GM10248 (cell line): Measurements from ENCODE around the gene CYTH2.
A peak's percentile ranks its signal among the peaks of the same experiment; 100 is the strongest.

Source experiments
- CTCF ChIA-PET: fragments of 300-600 bp; sonication (Branson Sonifier 250); formaldehyde crosslinking; extraction: SDS; loops from one replicate; lab custom pipeline; 2021; ENCODE audit warnings: antibody characterized with exemption; lab: Yijun Ruan, JAX
- POLR2A ChIA-PET: fragments of 350-650 bp; sonication (Branson Sonifier 250); formaldehyde crosslinking; extraction: SDS; loops from one replicate; lab custom pipeline; 2020; ENCODE audit warnings: antibody characterized with exemption; lab: Yijun Ruan, JAX
- DNase-seq: peaks from one replicate; pipeline ENCODE4 v3.0.0; 2012; ENCODE audit errors: extremely low spot score
- TF ChIP-seq, protein P1 (sequence below): IDR thresholded peaks from 2 replicates; pipeline ENCODE4 v1.5.1; 2012; ENCODE audit warnings: mild to moderate bottlenecking, low read depth; ENCODE audit errors: extremely low read depth, missing control alignments, control extremely low read depth

The CYTH2 gene

DNA sequence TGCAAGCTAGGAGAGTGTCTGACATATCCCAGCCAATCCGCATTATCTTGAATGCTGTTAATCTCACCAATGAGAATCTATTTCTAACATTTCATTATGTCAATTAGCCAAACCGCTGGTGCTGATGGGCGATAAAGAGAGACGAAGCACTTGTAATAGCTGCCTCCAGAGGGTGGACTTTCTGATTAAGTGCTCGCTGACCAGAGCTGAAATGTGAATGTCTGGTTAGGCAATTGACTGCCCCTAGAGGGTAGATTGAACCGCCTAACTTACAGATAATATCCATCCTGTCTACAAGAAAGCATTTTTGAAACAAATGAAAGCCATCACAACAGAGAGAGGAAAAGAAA, 23.9 kb upstream of the CYTH2 start:
- TF ChIP-seq, protein P1, sequence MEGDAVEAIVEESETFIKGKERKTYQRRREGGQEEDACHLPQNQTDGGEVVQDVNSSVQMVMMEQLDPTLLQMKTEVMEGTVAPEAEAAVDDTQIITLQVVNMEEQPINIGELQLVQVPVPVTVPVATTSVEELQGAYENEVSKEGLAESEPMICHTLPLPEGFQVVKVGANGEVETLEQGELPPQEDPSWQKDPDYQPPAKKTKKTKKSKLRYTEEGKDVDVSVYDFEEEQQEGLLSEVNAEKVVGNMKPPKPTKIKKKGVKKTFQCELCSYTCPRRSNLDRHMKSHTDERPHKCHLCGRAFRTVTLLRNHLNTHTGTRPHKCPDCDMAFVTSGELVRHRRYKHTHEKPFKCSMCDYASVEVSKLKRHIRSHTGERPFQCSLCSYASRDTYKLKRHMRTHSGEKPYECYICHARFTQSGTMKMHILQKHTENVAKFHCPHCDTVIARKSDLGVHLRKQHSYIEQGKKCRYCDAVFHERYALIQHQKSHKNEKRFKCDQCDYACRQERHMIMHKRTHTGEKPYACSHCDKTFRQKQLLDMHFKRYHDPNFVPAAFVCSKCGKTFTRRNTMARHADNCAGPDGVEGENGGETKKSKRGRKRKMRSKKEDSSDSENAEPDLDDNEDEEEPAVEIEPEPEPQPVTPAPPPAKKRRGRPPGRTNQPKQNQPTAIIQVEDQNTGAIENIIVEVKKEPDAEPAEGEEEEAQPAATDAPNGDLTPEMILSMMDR = peak; percentile 12
- DNase-seq = peak; percentile 57
- CTCF ChIA-PET = interaction anchor here (1.2 to 1.6 kb wide), 4 partner anchors 14 to 139 kb away, joined by 3 to 4 read pairs (median 3); no protein-coding TSS in a partner anchor
- POLR2A ChIA-PET = no interaction called here

DNA sequence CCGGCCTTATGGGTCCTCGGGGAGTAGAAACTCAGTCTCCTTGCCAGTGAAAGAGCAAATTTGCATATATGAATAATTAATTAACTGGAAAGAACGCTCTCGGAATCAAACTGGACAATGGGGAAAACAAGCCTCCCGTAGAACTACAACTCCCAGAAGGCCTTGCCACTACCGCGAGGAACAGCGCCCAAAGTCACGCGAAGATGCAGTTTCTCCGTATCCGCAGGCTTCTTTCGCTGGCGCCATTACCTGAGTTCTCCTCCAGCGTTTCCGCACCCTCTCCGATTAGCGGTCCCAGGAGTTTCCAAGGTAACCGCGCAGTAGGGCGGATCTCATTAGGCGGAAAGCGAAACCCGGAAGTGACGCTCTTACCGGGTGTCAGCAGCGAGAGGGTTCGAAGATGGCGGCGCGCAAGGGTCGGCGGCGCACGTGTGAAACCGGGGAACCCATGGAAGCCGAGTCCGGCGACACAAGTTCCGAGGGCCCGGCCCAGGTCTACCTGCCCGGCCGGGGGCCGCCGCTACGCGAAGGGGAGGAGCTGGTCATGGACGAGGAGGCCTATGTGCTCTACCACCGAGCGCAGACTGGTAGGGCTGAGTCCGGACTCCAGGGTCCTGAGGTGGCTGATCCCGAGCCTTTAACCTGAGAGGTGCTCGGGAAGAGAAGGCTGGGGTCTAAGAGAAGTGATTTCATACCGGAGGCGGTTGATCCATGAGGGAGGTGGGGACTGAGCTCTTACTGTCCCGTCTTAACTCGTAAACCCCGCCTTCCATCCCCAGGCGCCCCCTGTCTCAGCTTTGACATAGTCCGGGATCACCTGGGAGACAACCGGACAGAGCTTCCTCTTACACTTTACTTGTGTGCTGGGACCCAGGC, 23.3 kb upstream of the CYTH2 start, which contains the start of gene GRWD1:
Gene GRWD1 (plus strand): TSS at position 378 of the 876 bp plus-strand sequence. CDS start 23 bp downstream, at position 401.
- peak; percentile 94 for DNase-seq
- TF ChIP-seq, protein P1 = no peak
- ChIA-PET CTCF (interaction anchor here (1.2 to 1.6 kb wide), 4 partner anchors 17 to 139 kb away, joined by 3 to 4 read pairs (median 3); no protein-coding TSS in a partner anchor), POLR2A (no interaction called here)

DNA sequence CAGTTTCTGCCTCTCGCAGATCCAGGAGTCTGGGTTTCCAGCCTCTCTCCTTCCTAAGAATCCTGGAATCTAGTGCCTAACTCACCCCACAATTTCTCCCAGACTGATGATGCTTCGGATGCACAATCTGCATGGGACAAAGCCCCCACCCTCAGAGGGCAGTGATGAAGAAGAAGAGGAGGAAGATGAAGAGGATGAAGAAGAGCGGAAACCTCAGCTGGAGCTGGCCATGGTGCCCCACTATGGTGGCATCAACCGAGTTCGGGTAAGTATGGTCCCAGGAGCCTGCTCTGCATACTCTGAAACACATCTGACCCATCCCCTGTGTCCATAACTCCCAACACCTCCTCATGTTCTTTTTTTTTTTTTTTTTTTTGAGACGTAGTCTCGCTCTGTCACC, 22.6 kb upstream of the CYTH2 start:
- DNase-seq = no peak
- ChIA-PET CTCF (interaction anchor here (1.3 to 1.6 kb wide), 2 partner anchors 113 to 138 kb away, joined by 3 to 4 read pairs; no protein-coding TSS in a partner anchor), POLR2A (no interaction called here)
- TF ChIP-seq, protein P1 = no peak

DNA sequence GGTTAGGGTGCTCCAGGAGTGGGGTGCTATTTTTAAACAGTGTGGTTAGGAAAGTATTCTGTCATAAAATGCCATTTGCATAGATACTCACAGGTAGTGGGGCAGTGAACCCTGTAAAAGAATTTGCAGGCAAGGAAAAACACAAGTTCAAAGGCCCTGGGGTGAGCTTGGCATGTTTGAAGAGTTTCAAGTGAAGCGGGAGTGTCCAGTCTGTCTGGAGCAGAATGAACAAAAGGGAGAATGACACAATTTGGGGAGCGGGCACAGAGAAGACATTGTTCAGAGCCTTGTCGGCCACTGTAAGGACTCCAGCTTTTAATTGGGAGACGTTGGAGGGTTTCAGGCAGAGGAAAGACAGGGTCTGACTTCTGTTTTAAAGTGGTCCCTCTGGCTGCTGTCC, 20.6 kb upstream of the CYTH2 start:
- POLR2A ChIA-PET = no interaction called here
- DNase-seq = no peak
- CTCF ChIA-PET = interaction anchor here (1.1 to 1.5 kb wide), 2 partner anchors 41 to 394 kb away, joined by 3 to 5 read pairs; no protein-coding TSS in a partner anchor
- TF ChIP-seq, protein P1 = no peak

DNA sequence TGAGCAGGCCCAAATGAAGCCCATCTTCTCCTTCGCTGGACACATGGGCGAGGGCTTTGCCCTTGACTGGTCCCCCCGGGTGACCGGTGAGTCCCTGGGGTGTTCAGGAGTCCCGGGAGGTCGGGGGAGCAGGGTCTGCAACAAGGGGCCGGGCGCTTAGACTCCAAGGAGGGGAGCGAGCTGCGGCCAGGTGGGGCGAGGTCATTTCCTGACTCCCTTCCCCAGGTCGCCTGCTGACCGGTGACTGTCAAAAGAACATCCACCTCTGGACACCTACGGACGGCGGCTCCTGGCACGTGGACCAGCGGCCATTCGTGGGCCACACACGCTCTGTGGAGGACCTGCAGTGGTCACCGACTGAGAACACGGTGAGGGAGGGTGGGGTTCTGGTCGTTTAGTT, 18.7 kb upstream of the CYTH2 start:
- POLR2A ChIA-PET = no interaction called here
- TF ChIP-seq, protein P1 = no peak
- CTCF ChIA-PET = no interaction called here
- no peak for DNase-seq

DNA sequence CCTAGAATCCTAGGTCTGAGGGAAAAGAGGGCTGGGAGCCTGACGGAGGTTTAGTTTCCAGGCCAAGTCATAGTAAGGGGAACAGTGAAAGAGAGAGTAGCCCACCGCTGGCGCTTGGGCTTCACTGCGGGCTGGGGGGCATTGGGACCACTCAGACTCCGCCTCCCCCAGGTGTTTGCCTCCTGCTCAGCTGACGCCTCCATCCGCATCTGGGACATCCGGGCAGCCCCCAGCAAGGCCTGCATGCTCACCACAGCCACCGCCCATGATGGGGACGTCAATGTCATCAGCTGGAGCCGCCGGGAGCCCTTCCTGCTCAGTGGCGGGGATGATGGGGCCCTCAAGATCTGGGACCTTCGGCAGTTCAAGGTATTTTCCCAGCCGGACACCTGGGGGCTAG, 18.3 kb upstream of the CYTH2 start:
- TF ChIP-seq, protein P1 = no peak
- CTCF ChIA-PET = interaction anchor here (0.9 kb wide), 2 partner anchors 12 to 39 kb away, joined by 3 read pairs; no protein-coding TSS in a partner anchor
- no peak for DNase-seq
- POLR2A ChIA-PET = no interaction called here
